ENCODE measurements around the gene CLN6.
"Not testable (repeated sequence)": the region's sequence is repeated elsewhere in the genome, so short reads cannot be mapped to it uniquely, and the experiment has no call there.

CLN6 gene

DNA sequence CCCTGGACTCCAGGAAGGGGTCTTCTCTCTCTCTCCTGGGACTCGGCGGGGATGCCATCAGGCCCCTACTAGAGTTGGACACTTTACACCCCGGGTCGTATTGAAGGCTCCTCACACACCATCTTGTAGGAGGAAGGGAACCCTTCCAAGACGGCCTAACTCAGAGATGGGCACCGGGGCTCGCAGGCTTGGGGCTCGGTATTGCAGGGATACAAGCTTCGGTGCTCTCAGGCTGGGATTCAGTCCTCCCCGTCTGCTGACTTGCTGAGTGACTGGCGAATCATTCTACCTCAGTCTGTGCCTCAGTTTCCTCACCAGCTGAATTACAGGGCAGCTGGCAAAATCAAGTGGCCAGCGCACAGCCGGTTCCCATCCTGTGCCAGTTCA is 24.0 kb downstream of the CLN6 start:
- no peak for DNase-seq

DNA sequence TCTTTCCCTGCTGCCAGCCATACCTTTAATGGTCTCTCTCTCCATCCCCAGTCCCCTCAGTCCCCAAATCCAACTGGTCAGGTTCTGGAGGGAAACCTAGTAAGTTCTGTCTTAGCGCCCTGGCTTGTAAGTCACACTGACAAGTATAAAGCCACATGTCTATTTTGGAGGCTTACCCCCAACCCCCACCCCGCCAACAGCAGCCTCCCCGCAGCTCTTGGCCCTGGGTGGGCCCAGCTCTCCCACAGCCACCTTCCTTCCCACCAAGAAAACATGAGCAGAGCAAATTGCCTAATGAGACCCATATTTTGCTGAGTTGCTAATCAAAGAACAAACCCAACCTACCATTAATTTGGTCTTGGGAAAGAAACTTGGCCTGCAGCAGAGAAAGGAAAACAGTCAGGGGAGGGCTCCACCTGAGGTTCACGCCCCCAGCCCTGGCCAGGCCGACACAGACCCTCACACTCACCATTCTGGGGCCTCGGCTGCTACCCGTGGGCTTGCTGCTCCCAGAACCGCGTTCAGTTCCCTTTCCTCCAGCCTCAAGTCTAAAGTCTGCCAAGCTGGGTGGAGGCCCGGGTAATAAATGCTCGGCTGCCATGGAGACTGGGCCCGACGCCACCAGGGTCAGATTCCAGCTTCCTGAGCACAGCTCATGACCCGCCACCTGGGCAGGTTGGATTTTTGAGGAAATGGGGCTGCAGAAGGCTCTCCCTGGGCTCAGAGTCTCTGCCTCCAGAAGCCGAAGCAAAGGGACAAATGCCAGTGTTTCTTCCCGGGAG is 24.6 kb downstream of the CLN6 start, which contains the start of gene CALML4:
Gene CALML4, minus strand, starts transcription at position 557 of the 782 bp plus-strand sequence. Its CDS starts 85 bp downstream, at position 472.
- no peak for DNase-seq

DNA sequence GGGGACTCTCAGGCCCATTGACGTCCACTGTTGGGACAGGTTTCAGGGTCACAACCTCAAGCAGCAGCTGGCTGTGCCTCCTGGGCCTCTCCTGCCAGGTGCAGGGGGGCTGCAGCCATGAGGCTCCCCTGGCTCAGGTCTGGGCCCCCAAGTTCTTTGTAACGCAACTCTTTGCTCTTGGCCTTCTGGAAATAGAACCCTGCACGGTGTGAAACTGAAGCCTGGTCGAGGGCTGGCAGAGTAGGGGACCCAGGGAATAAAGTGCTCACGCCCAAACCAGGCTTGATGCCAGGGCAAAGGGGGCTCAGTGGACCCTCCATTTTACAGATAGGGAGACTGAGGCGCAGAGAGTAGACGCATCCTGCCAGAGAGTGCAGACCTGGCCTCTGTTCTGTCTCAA is 25.2 kb downstream of the CLN6 start:
- DNase-seq = no peak

DNA sequence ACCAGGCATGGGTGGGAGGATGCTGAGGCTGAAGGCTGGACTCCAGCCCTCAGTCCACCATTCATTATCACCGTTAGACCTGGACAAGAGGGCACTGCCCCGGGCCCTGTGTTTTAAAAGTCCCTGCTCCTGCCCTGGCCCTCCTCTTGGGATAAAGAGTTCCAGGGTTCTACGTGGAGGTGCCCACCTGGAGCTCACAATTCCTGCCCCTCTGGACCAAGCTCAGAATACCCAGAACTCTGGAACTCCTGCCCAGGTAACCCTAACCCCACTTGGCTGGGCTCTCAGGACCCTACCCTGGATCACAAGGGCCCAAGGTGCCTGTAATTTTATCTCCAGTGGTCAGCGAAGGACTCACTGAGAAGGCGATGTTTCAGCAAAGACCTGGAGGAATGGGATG is 25.6 kb downstream of the CLN6 start:
- no peak for DNase-seq

DNA sequence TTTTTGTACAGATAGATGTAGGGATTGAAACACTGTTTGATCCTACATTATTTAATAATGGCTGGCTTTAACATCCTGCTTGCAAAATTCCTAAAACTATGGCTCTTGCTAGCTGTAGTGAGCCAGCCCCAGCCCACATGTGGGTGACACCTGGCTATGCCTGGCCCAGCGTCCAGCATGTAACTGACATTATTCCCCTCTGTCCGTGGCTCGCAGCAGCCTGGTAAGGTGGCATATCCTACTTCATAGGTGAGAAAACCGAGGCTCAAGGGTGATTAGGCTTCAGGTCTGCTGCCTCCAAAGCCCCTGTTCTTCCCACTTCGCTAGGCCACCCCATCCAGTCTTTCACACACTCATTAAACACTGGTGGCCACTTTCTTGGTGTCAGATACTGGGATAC is 26.0 kb downstream of the CLN6 start:
- DNase-seq = no peak

DNA sequence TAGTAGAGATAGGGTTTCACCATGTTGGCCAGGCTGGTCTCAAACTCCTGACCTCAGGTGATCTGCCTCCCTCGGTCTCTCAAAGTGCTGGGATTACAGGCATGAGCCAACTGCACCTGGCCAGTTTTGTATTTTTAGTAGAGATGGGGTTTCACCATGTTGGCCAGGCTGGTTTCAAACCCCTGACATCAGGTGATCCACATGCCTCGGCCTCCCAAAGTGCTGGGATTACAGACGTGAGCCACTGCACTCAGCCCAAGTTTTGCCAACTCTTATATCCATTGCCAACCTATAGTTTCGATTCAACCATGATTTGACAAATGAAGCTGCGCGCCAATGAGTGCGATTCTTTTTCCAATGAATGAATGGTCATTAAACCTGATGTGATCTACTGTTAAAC is 26.5 kb downstream of the CLN6 start:
- not testable (repeated sequence) for DNase-seq

DNA sequence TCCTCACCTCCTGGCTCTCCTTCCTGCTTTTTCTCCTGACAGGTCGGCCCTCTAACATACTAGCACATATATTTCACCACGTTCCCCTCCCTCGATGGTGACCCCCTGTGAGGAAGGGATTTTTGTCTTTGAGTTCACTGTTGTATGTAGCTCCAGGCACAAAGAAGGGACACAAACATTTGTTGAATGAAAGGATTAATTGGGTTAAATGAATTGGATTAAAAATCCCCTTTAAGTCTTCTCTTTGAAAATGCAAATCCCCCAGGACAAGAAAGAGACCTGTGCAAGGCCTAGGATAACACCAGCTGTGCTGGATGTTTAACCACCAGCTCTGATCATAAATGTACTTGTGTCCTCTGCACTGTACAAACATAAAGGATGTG is 27.7 kb downstream of the CLN6 start:
- no peak for DNase-seq

DNA sequence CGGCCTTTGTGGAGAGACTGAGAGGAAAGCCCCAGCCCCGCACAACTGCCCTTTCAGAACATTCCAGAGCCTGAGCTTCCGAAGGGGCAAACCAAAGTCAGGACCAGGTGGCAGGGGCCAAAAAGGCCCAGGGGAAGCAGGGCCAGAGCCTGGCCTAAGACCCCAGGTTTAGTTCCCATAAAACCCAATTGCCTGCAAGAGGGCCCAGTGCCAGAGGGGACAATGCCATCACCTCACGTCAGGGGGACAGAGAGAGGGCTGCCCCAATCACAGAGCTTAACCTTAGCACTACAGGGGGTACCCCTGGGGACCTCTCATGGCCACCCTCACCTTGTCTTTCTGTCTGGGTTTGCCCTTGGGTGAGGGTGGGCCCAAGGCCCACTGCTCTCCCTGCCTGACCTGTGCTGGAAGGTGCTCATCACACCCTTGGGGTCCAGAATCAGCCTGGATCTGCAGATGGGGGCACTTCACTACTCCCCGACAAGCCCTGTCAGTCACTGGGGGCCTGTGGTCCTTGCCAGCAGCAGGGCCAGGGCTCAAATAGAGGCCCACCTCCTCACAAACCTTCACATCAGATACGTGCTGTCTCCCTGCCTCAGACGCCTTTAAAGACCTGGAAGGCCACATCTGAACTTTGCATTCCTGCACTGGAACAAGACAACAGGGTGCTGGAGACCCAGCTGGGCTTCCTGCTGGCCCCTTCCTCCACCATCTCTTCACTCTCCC is 28.2 kb downstream of the CLN6 start:
- DNase-seq = no peak

DNA sequence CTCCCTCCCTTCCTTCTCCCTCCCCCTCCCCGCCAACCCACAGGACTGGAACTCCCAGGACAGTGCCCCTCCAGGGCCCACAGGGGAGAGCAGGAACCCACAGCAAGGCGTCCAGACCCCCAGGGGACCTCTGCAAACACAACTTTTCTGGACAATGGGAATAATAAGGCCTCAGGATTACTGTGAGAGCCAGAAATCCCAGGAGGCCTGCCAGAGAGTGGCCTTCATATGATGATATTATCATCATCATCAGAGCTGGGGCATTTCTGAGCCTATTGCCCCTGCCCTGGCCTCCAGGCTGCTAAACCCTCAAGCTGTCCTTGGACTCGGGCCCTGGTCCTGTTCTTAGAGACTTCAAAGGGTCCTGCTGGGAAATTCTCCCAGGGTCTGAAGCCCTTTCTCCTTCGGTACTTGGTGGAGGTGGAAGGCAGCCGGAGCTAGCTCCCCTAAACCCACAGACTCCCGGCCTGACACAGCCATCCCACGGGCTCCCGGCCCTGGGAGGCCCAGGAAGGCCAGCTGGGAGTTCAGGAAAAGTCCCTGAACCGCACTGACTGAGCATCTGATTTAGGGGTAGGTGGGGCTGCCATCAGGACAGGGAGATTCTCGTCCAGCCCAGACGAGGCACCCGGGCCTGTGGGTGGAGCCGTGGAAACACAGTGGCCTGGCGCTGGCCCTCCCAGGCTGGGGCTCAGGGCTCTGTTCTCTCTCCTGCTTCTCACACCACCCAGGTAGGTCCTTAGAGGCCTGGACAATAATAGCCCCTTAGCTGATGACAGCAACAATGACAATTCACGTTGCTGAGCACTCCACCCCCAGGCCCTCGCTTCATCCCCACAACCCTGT is 29.3 kb downstream of the CLN6 start:
- DNase-seq = no peak

DNA sequence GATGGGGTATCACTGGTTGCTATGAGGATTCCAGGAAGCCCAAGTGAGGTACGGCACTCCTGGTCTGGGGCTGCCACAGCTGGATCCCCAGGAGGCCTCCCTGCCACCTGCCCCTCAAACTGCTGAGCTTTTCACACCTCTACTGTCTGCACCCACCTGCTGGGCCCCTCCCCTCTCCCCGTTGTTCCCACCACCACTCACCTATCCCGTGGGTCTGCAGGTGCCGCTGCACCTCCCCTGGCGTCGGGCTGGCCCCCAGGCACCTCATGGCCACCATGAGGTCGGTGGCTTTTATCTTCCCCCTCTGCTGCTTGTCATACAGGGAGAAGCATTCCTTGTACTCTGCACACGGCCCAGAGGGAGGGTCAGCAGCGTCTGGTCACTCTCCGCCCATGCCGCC is 30.2 kb downstream of the CLN6 start:
- DNase-seq = no peak

DNA sequence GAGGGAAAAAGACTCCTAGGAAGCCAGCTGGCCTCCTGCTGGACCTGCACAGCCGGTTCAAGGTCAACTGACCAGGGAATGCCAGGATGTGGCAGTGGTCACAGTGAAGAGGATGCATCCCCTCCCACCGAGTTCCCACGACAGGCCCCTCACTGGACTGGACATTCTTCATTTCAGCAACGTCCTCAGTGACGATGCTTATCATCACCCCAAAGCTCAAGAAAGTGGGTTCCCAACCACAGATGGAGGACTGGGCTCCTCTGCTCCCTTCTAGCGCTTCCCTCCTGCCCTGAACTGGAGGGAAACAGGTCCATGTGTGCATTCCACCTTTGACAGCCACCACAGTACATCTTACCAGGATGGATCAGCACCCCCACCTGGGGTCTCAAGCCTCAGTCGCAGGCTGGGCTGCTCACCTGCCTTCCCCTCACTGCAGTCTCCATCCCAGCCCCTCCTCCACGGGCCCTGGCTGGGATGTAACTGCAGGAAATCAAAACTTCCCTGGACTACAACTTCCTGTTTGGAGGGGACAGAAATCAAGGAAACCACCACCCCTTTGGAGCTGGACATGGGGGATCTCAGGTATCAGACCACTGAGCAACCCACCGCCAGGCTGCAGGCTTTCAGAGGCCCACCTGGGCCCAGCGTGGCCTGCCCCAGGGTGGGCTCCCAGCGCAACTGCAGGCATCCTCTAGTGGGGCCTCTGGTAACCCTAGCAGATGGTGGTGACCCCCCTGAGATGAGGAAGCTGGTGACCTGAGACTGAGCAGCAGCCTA is 31.7 kb downstream of the CLN6 start:
- no peak for DNase-seq

DNA sequence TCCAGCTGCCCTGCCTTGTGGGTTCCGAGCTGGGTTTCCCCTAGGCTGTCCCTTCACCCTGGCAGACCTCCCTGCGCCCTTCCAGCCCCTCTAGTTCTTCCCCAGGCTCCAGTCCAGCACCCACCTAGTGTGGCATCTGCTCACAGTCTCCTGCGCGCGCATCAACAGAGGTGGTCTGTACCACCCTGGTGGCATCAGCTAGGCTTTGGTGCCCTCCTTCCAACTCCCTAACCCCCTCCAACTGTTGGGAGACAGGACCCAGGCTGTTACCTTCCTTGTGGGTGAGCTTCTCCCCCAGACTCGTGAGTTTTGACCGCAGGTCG is 32.4 kb downstream of the CLN6 start:
- DNase-seq = no peak

DNA sequence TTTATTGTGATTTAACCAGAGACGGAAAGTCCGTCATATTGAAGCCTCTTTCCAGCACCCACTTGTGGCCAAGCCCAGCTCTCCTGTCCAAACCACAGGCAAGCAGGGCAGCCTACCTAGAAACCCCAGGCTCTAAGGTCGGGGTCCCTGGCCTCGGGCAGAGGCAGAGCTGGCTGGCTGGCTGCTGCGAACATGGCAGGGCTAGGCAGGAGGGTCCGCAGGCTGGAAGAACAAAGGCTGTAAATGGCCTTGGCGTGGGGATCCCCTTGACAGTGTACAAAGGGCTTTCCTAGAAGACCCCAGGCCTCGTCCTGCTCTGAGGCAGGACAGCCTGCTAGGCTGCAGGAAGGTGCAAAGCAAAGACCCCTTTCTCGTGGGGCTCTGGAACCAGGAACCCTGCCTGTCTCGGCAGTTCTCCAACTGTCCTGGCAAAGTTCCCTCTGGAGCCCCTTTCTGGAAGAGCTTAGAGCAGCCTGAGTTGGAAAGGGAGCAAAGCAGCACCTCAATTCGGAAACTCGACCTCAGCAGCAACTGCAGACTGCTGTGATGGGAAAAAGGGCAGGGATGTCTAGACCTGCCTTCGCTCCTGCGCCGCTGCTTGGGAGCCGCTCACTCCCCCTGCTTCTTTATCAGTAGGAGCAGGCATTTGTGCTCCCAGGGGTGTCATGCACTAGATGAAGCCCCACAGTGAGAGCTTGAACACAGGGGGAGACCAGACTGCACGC is 32.9 kb downstream of the CLN6 start:
- DNase-seq = no peak

DNA sequence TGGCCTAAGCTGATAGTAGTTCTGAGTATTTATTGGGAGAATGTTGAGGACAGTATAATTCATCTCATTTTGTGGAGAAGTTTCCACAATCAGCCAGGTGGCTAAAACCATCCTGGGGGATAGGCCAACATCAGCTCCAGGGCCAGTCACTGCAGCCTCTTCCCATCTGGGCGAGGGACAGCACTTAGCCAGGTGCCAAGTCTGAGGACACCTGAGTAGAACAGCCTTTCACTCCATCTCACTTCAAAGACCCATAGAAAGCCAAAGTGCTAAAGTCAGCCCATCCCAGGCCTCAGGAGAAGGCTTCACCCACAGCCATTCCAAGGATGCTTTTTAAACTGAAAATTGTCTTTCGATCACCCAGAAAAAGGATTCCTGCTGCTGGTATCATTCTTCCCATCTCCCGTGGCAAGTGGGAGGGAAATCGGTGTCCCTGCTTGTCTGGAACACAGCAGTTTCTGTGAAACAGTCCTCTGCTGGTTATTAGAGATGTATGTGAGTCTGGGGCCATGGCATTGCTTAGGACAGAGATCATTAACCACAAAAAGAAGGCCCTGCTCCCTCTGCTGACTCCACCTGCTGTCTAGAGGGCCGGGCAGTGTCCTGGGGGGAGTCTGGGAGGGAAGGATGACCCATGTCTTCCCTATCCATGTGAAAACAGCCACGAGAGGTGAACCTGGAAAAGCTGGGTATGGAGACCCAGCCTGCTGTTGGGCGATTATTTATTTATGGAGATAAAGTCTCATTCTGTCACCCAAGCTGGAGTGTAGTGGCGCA is 34.0 kb downstream of the CLN6 start:
- no peak for DNase-seq

DNA sequence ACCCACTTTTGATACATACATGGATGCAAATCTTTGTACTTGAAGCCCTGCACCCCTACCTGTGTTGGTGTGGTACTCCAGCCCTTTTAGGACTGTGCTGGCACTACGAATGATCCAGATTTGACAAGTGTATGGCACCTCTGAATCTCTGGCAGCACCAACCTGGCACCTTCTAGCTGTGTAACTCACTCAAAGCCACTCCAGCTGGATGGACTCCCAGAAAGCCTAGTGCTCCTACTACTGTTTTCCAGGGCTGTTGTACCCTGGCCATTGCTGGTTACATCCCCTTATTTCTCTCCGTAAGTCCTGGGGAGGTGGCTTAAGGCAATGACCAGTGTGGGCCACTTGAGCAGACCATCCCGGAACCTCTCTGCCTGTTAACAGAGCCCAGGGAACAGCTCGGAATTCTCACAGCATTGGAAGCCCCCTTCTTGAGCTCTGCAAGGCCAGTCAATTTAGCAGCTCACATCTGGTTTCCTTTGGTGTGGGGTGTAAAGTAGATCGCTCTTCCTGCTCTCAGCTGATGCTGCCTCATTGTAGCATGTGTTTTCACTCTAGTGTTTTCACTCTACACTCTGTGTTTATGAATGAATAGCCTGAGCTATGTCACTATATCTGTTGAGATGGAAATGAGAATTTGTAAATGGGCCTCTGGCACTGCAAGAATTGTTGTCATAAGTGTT is 36.6 kb downstream of the CLN6 start:
- no peak for DNase-seq

DNA sequence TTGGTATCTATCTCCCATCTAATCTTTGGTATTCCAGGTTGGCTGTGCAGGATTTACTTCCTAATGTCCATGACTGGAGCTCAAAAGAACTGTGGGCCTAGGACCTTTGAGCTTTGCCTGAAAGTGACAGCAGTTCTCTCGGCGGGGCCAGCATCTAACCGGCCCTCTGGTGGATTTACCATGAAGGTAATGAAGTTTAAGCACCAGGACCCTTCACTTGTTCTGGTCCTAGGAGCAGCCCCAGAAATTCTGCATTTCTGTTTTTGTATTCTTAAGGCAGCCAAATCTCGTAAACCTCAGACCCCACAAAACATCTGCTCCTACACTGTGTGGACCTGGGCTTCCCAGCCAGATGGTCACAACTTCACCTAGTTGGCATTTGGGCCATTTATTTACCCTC is 37.4 kb downstream of the CLN6 start:
- no peak for DNase-seq

DNA sequence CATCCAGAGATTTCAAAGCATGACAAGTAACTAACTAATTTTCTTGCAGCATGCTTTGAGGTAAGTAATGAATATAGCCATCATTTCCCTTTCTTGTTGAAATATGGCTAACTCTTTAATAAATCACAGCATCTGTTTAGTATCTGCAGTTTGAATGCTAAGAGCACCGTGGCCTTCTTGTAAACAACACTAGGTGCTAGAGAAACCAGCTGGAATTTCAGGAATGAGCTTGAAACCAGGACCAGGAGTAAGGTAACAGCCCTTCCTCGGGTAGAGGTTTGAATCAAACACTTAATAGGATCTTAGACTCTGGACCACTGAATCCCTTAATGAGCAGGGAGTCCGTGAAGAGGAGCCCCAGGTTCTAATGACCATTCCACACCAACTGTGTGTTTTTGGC is 38.0 kb downstream of the CLN6 start:
- no peak for DNase-seq

DNA sequence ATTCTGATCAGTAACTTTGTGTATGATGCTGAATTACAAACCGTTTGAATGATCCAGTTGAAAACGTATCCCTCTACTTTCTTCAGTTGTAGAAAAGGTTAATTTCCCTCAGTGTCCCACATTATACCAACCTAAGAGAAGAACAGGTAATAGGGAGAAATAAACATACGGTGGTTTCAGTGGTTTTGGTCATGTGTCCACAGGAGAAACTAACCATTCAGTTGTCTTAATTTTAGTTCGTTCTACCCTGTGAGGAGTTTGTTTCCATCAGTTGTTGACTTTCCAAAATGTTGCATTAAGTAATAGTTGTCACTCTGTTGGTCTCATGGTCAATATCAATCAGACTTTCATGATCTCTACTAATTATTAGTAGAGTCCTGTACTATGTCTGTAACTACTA is 39.5 kb downstream of the CLN6 start:
- no peak for DNase-seq

DNA sequence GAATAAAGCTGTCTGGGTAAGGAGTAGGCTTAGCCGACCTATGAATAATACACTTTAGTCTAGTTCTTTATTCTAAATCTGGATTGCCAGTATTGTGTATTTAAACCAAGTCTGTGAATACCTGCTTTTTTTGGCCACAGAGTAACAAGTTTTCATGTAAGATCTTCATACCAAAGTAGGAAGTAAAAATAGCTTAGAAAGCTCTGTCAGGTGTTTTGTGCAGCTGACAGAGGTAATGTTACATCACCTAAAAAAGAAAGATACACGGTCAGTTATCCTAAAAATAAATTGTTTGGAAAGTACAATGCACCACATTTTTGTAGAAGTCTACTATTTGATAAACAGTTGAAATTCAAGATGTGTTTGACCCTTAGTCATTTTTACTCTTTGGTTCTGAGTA is 40.9 kb downstream of the CLN6 start:
- DNase-seq = no peak

DNA sequence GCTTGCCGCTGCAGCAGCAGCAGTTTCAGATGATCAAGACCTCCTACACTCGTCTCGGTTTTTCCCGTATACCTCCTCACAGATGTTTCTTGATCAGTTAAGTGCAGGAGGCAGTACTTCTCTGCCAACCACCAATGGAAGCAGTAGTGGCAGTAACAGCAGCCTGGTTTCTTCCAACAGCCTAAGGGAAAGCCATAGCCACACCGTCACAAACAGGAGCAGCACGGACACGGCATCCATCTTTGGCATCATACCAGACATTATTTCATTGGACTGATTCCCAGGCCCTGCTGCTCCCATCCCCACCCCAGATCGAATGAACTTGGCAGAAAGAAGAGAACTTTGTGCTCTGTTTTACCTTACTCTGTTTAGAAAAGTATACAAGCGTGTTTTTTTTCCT is 42.0 kb downstream of the CLN6 start:
- DNase-seq = no peak

Measured in SHP77 treated with DMSO at 0.1 percent for 48 hours (cell line).